ENCODE measurements around the gene CTNND2.

The CTNND2 gene

DNA sequence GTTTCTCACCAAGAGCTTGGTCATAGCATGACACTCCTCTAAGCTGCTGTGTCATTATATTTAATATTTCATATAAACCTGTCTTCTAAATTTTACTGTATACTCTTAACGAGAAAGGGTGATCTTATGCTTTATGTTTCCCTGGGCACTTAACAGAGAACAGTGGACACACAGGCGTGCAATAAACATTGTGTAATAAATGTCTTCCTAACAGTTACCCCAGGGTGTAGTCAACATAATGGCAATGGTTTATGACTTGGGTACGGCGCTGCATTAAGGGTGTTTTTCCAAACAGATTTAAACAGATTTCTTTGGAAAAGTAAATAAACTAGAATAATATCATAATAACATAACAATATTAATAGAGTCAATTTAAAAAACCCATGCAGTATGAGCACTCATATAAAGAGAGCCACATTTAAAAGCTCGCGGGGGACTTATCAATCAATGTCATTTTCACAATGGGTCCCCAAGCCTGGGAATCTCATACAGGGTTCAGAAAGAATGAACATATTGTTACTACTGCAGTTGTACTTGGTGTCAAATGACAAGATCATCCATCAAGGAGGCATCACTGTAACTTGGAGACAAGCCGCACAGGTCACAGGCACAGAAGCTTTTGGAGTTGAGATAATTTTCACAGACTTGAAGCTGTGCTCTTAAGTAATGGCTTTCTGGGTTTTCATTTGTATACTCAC lies 376.4 kb downstream of the CTNND2 start:
- POLR2A ChIA-PET: no interaction called here
- TF ChIP-seq, protein P1, sequence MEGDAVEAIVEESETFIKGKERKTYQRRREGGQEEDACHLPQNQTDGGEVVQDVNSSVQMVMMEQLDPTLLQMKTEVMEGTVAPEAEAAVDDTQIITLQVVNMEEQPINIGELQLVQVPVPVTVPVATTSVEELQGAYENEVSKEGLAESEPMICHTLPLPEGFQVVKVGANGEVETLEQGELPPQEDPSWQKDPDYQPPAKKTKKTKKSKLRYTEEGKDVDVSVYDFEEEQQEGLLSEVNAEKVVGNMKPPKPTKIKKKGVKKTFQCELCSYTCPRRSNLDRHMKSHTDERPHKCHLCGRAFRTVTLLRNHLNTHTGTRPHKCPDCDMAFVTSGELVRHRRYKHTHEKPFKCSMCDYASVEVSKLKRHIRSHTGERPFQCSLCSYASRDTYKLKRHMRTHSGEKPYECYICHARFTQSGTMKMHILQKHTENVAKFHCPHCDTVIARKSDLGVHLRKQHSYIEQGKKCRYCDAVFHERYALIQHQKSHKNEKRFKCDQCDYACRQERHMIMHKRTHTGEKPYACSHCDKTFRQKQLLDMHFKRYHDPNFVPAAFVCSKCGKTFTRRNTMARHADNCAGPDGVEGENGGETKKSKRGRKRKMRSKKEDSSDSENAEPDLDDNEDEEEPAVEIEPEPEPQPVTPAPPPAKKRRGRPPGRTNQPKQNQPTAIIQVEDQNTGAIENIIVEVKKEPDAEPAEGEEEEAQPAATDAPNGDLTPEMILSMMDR (IDR thresholded peaks at IDR 0.05; ENCODE audit: insufficient read depth, low read length, missing control alignments): no peak
- no peak overlapping the region for H3K4me3 ChIP-seq (ENCODE audit: low read depth, low read length)
- CTCF ChIA-PET: no interaction called here
- no peak for DNase-seq (ENCODE audit: low read depth, low spot score)

DNA sequence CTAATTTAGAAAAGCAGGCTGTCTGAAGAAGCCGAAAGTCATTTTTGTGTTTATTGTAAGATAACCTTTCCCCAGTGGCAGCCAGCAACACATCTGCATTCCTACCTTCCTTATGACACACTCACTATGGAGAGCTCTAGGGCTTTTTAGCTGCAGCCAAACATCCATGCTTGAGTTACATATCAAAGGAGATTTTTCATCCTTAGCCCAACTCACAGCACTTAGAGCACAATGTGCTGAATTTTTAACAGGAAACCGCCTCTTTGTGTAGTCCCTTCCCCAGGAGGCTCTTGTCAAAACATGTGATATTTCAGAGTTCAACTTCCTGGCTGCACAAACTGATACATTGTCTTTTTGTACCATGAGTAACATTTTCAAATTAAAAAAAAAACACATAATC lies 379.2 kb downstream of the CTNND2 start:
- ChIA-PET CTCF (no interaction called here), POLR2A (no interaction called here)

DNA sequence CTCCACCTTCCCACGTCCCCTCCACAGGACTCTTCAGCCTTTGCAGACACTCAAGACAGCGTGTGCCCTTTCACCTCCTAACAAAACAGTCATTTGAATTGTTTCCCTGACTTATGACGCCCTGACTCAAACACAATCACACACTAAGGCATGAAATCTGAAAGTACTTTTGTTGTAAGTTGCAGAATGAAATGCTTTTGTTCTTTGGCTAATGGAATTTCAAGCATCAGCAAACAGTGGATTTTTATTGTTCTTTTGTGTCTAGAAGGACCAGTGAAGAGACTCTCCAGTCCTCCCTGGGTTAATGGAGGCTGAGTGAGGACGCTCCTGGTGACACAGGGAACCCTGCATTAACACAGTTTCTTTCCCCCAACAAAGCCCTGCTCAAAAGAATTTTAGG lies 380.1 kb downstream of the CTNND2 start:
- POLR2A ChIA-PET: no interaction called here
- TF ChIP-seq, protein P1 (IDR thresholded peaks at IDR 0.05; ENCODE audit: insufficient read depth, low read length, missing control alignments): no peak
- CTCF ChIA-PET: no interaction called here
- H3K4me3 ChIP-seq (ENCODE audit: low read depth, low read length): no peak overlapping the region
- DNase-seq (ENCODE audit: low read depth, low spot score): no peak

More for the DNA sequence above, 379.2 kb downstream of the CTNND2 start:
- TF ChIP-seq, protein P1 (IDR thresholded peaks at IDR 0.05; ENCODE audit: insufficient read depth, low read length, missing control alignments): no peak
- H3K4me3 ChIP-seq (ENCODE audit: low read depth, low read length): no peak overlapping the region
- no peak for DNase-seq (ENCODE audit: low read depth, low spot score)

DNA sequence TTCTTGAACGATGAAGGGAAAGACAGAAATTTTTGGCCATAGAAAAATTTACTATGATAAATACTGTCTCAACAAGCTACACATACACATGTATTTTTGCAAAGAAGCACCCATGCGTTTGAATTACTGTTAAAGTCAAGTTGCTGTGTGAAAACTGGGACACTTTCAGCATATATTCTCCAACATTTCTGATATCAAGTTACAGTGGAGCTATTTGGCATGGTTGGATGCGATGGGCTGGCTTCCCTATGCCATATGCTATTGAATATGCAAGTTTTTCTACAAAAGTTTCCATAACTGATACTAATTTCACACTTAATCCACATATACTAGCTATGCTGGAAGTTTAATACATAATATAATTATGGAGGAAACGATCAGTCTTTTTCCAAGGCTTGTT lies 381.4 kb downstream of the CTNND2 start:
- H3K4me3 ChIP-seq (ENCODE audit: low read depth, low read length): no peak overlapping the region
- TF ChIP-seq, protein P1 (IDR thresholded peaks at IDR 0.05; ENCODE audit: insufficient read depth, low read length, missing control alignments): no peak
- CTCF ChIA-PET: no interaction called here
- DNase-seq (ENCODE audit: low read depth, low spot score): no peak
- POLR2A ChIA-PET: no interaction called here

DNA sequence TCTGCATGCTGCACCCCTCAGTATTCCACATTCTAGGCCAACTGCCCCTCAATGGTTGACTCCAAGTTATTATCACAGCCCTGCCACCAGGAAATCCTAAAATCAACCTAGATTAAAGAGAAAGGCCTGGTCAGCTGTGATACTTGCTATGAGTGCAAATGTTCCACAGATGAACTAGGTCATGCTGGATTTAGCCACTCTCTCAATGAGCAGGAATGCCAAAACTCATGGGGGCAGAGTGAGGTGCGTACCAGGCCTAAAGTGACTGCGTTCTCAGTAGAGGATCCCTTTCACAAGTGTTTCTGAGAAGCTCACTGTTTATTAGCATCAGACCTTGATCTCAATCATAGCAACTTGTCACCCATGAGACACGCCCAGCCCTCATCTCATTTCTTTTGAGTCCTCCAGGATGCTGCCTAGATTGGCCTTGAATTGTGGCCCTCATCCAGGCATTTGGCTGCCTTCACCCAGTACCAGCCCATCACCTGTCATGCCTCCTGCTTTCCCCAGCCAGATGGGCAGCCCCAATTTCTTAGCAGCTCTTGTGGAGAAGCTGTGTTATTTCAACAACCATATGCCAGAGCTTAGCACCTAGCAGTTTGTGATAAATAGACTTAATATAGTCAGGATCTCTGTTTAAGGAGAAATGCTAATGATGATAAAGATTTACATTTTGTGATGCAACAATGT lies 383.9 kb downstream of the CTNND2 start:
- CTCF ChIA-PET: no interaction called here

DNA sequence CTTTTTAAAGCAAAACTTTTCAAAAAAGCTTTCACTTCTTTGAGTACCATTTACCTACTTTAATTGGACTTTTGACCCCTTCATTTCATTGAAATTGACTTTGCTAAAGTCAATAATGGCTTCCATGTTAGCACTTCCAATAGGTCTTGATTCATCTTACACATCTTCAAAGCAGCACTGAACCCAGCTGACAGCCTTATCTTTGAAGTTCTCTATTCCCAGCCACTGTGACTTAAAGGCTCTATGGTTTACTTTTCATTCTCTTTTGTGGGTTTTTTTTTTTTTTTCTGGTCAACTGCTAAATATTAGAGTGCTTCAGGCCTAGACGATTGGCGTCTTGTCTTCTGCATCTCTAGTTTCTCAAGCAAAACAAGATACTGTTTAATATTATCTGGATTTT lies 385.0 kb downstream of the CTNND2 start:
- TF ChIP-seq, protein P1 (IDR thresholded peaks at IDR 0.05; ENCODE audit: insufficient read depth, low read length, missing control alignments): no peak
- H3K4me3 ChIP-seq (ENCODE audit: low read depth, low read length): no peak overlapping the region
- ChIA-PET CTCF (no interaction called here), POLR2A (no interaction called here)
- DNase-seq (ENCODE audit: low read depth, low spot score): no peak

More for the DNA sequence above, 383.9 kb downstream of the CTNND2 start:
- POLR2A ChIA-PET: no interaction called here
- H3K4me3 ChIP-seq (ENCODE audit: low read depth, low read length): no peak overlapping the region
- TF ChIP-seq, protein P1 (IDR thresholded peaks at IDR 0.05; ENCODE audit: insufficient read depth, low read length, missing control alignments): no peak
- no peak for DNase-seq (ENCODE audit: low read depth, low spot score)
